MM.1S (cell line): ENCODE measurements around the gene PLCB4.

Experiments
- CTCF ChIP-seq: fragments of 300-600 bp; sonication (generic); IDR thresholded peaks from 2 replicates; pipeline ENCODE4 v1.5.1; 2016; ENCODE audit warnings: antibody characterized with exemption, low read length, mixed read lengths
- EZH2 ChIP-seq: fragments of 300-600 bp; sonication (generic); optimal IDR thresholded peaks from 2 replicates; pipeline ENCODE3; 2017; ENCODE audit warnings: low read depth, mild to moderate bottlenecking, antibody characterized with exemption, low read length, mixed read lengths

- TF ChIP-seq CTCF = no peak
- TF ChIP-seq EZH2 = no peak
Measured at GRCh38 chr20:9160757-9161156, 91.9 kb downstream of the PLCB4 start.
